NT2/D1 (cell line): ENCODE data around the gene CCDC120.

ENCODE experiments used
- DNase-seq: peaks from one replicate; pipeline ENCODE4 v3.0.0-alpha.2; 2011; ENCODE audit warnings: low read depth, low spot score
- H3K27me3 ChIP-seq: 2 replicates; pipeline ENCODE4 v1.6.0; 2011; ENCODE audit warnings: mild to moderate bottlenecking; ENCODE audit not compliant: insufficient read length, insufficient read depth
- H3K36me3 ChIP-seq: 2 replicates; pipeline ENCODE4 v1.6.1; 2011; ENCODE audit warnings: mild to moderate bottlenecking, low read length, mixed read lengths; ENCODE audit not compliant: insufficient read depth, insufficient read length
- H3K4me1 ChIP-seq: 2 replicates; pipeline ENCODE4 v1.5.1; 2011; ENCODE audit not compliant: insufficient read depth, insufficient read length
- H3K4me3 ChIP-seq: 2 replicates; pipeline ENCODE4 v1.5.1; 2011; ENCODE audit warnings: low read depth; ENCODE audit not compliant: insufficient read length
- H3K9ac ChIP-seq: 2 replicates; pipeline ENCODE4 v1.6.0; 2011; ENCODE audit warnings: low read depth; ENCODE audit not compliant: insufficient read length
- H3K9me3 ChIP-seq: 2 replicates; pipeline ENCODE4 v1.5.1; 2011; ENCODE audit warnings: mild to moderate bottlenecking, low read length; ENCODE audit not compliant: insufficient read depth
- SUZ12 ChIP-seq: IDR thresholded peaks from 2 replicates; pipeline ENCODE4 v1.6.1; 2011; ENCODE audit not compliant: insufficient read length, insufficient read depth; ENCODE audit errors: extremely low read depth
- YY1 ChIP-seq: IDR thresholded peaks from 2 replicates; pipeline ENCODE4 v1.6.1; 2011; ENCODE audit not compliant: insufficient read length, insufficient read depth
- ZNF274 ChIP-seq: IDR thresholded peaks from 2 replicates; pipeline ENCODE4 v1.6.1; 2011; ENCODE audit warnings: mild to moderate bottlenecking, low read depth, low read length

Gene CCDC120

DNA sequence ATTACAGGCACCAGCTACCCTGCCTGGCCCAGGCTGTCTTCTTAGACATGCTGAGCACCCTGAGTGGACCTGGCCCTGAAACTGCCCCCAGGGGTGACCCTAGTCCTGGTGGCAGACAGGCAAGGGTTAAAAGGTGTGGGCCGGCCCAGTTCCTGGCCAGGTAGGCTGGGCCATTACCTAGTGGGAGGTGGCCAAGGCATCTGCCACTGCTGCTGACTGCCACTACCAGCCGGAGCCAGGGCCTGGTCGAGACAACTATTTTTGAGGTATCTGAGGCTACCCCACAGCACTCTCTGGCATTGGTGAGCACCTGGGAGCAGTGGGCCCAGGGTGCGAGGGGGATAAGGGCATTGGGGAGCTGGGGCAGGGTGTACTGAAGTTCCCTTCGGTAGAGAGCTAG is at the start of gene CCDC120:
CCDC120 (plus strand) TSS at position 206 of the 400 bp plus-strand sequence. CDS start 3,043 bp downstream, outside the sequence.
- peak within 1 kb of the TSS; percentile 58 for H3K4me3 ChIP-seq
- DNase-seq: no peak
- no peaks in the 10 kb centered on the region for H3K9me3 ChIP-seq
- no peak for TF ChIP-seq ZNF274
- H3K9ac ChIP-seq: peak within 1 kb of the TSS; percentile 81
- H3K36me3 ChIP-seq: peaks cover 25% of the 10 kb centered on the region
- H3K27me3 ChIP-seq: no peaks in the 10 kb centered on the region
- peaks cover 17% of the 10 kb centered on the region for H3K4me1 ChIP-seq

- TF ChIP-seq YY1 (no peak), SUZ12 (no peak), ZNF274 (no peak)
- no peaks in the 10 kb centered on the region for H3K27me3 ChIP-seq
- no peak for DNase-seq
- H3K36me3 ChIP-seq: no peaks in the 10 kb centered on the region
- no peaks in the 10 kb centered on the region for H3K9me3 ChIP-seq
- H3K9ac ChIP-seq: no peak overlapping the region
- no peaks in the 10 kb centered on the region for H3K4me1 ChIP-seq
- H3K4me3 ChIP-seq: no peak overlapping the region
These were observed 39.7 kb upstream of the CCDC120 start for GRCh38 chrX:49019050-49019449.

- TF ChIP-seq SUZ12 (no peak), YY1 (no peak)
- Histone ChIP-seq H3K9me3 (no peaks in the 10 kb centered on the region), H3K4me3 (no peak overlapping the region), H3K4me1 (no peaks in the 10 kb centered on the region), H3K9ac (no peak overlapping the region), H3K27me3 (no peaks in the 10 kb centered on the region), H3K36me3 (peaks cover 5% of the 10 kb centered on the region)
- DNase-seq: no peak
These were observed 39.1 kb upstream of the CCDC120 start for GRCh38 chrX:49019599-49020249.

DNA sequence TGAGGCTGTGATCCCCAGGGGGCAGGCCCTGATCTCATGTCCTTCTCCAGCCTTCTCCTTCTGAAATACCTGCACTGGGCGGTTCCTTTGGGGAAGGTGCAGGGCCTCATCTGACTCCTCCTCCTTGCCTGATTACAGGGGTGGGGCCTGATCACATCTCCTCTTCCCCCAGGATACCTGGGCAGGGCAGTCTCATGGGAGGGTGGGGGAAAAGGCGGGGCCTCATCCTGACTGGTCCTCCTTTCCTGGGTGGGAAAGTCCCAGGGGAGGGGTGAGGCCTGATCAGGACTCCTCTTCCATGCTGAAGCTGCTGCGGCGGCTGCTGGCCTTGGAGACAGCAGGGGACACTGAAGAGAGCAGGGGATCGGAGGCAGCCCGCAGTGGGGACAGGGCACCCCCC is 28.9 kb upstream of the CCDC120 start:
- DNase-seq: no peak
- TF ChIP-seq ZNF274 (no peak), YY1 (no peak), SUZ12 (no peak)
- no peaks in the 10 kb centered on the region for H3K27me3 ChIP-seq
- H3K36me3 ChIP-seq: peaks cover 73% of the 10 kb centered on the region
- no peak overlapping the region for H3K9ac ChIP-seq
- H3K4me3 ChIP-seq: no peak overlapping the region
- H3K9me3 ChIP-seq: no peaks in the 10 kb centered on the region
- peaks cover 3% of the 10 kb centered on the region for H3K4me1 ChIP-seq

DNA sequence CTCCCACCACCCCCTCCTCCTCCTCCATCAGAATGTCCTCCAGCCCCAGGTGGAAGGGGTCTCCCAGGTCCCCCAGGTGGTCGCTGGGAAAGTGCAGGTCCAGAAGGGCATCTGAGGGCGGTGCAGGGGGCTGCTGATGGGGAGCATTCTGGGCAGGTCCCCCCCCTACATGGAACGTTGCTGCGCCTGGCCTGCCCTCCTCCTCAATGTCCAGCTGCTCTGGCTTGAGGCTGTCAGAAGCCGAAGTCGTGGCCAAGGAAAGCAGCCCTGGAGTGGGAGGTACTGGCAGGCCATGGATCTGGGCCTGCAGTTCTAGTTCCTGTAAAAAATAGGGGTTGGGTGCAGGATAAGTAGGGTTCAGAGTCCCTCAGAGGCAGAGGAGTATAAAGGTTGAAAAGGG is 28.5 kb upstream of the CCDC120 start:
- Histone ChIP-seq H3K27me3 (no peaks in the 10 kb centered on the region), H3K36me3 (peaks cover 73% of the 10 kb centered on the region), H3K9ac (no peak overlapping the region), H3K4me1 (peaks cover 3% of the 10 kb centered on the region), H3K9me3 (no peaks in the 10 kb centered on the region), H3K4me3 (no peak overlapping the region)
- no peak for TF ChIP-seq SUZ12
- TF ChIP-seq YY1: no peak
- no peak for TF ChIP-seq ZNF274
- DNase-seq: no peak

- Histone ChIP-seq H3K9ac (no peak overlapping the region), H3K36me3 (peaks cover 54% of the 10 kb centered on the region), H3K4me1 (peaks cover 7% of the 10 kb centered on the region), H3K4me3 (no peak overlapping the region), H3K27me3 (no peaks in the 10 kb centered on the region), H3K9me3 (no peaks in the 10 kb centered on the region)
- no peak for DNase-seq
- no peak for TF ChIP-seq SUZ12
- TF ChIP-seq ZNF274: no peak
- no peak for TF ChIP-seq YY1
These were observed 20.8 kb upstream of the CCDC120 start for GRCh38 chrX:49037883-49038475.

- peaks cover 36% of the 10 kb centered on the region for H3K36me3 ChIP-seq
- TF ChIP-seq SUZ12 (no peak), ZNF274 (no peak), YY1 (no peak)
- H3K9me3 ChIP-seq: no peaks in the 10 kb centered on the region
- peak; percentile 97 for DNase-seq
- H3K4me3 ChIP-seq: peak overlapping the region; percentile 22
- no peaks in the 10 kb centered on the region for H3K27me3 ChIP-seq
- H3K9ac ChIP-seq: peak overlapping the region; percentile 62
- H3K4me1 ChIP-seq: peaks cover 7% of the 10 kb centered on the region
These were observed 19.0 kb upstream of the CCDC120 start for GRCh38 chrX:49039598-49040375.
